Fibroblast of villous mesenchyme (primary cell): ENCODE measurements around the gene HRG. TPM values are rescaled to one million over a fixed set of nuclear protein-coding genes. Genes with fewer than 3 reads are reported as not detected.
"Not testable (repeated sequence)": the region's sequence is repeated elsewhere in the genome, so short reads cannot be mapped to it uniquely, and the experiment has no call there.

Experiments
- DNase-seq: peaks from one replicate; pipeline ENCODE4 v3.0.0-alpha.2; 2010; ENCODE audit warnings: low read depth
- H3K4me3 ChIP-seq: 2 replicates; pipeline ENCODE4 v1.5.1; 2011; ENCODE audit warnings: low read depth, mild to moderate bottlenecking, low read length
- total RNA-seq: library from RNA; depleted of rRNA; stranded (reverse); fragments of >200 nt; gene quantifications from 2 replicates; pipeline ENCODE4 v1.2.3, GENCODE V29; 2012
- TF ChIP-seq, protein P1 (sequence below): IDR thresholded peaks from 2 replicates; pipeline ENCODE4 v1.5.1; 2012; ENCODE audit warnings: low read depth, mild to moderate bottlenecking, low read length; ENCODE audit not compliant: insufficient read depth

HRG gene
- total RNA-seq, 1 donor, result not detected

DNA sequence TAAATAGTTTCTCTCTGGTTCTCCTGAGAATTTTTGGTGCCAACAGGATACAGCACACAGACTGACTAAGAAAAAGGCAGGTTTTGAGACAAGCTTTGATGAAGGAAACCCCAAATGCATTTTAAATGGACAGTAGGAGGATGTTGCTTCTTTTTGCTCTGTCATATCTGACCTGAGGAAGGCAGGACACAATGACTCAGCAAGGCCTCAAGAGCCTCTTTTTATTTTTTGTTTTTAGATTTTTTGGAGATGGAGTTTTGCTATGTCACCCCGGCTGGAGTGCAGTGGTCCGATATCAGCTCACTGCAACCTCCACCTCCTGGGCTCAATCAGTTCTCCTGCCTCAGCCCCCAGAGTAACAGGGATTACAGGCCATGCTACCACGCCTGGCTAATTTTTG lies 34.5 kb downstream of the HRG start:
- TF ChIP-seq, protein P1, sequence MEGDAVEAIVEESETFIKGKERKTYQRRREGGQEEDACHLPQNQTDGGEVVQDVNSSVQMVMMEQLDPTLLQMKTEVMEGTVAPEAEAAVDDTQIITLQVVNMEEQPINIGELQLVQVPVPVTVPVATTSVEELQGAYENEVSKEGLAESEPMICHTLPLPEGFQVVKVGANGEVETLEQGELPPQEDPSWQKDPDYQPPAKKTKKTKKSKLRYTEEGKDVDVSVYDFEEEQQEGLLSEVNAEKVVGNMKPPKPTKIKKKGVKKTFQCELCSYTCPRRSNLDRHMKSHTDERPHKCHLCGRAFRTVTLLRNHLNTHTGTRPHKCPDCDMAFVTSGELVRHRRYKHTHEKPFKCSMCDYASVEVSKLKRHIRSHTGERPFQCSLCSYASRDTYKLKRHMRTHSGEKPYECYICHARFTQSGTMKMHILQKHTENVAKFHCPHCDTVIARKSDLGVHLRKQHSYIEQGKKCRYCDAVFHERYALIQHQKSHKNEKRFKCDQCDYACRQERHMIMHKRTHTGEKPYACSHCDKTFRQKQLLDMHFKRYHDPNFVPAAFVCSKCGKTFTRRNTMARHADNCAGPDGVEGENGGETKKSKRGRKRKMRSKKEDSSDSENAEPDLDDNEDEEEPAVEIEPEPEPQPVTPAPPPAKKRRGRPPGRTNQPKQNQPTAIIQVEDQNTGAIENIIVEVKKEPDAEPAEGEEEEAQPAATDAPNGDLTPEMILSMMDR, result no peak
- no peak for DNase-seq
- H3K4me3 ChIP-seq, result no peak overlapping the region

DNA sequence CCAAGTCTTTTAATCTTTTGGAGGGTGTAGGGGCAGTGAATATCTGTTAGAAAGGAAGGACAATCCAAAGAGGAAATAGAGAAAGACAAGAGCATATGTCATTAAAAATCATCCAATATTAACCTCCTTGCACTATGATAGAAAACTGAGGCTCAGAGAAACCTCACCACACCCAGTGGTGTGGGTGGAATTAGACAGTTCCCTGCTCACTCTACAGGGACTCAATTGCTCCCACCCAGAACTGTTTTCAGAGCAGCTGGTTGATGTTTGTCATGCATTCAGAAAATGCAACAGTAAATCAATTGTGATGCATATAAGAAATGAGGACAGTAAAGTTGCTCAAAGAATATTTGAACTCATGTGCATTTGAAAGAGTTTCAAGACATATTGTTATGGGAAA lies 36.6 kb downstream of the HRG start:
- not testable (repeated sequence) for DNase-seq, H3K4me3 ChIP-seq

GRCh38 chr3:186705882-186706780 lies 40.3 kb downstream of the HRG start:
- TF ChIP-seq, protein P1, result no peak
- DNase-seq, result no peak

GRCh38 chr3:186708983-186709679 lies 43.3 kb downstream of the HRG start:
- H3K4me3 ChIP-seq, result no peak overlapping the region
- TF ChIP-seq, protein P1, result no peak
- DNase-seq, result no peak

More at GRCh38 chr3:186705882-186706780, 40.3 kb downstream of the HRG start:
- H3K4me3 ChIP-seq, result no peak overlapping the region

DNA sequence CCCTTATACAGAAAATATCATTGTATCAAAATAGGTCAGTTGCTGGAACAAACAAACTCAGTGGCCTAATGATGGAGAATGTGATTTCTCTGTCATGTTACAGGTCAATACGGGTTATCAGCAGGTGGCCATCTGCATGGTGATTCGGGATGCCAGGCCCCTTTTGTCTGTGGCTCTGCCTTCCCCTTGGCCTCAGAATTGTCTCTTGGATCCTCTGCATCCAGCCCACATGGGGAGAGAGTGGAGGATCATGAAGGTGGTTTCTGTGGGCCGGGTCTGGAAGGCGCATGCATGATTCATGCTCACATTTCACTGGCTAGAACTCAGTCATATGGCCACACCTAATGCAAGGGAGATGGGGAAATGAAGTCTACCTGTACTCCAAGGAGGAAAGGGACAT lies 44.9 kb downstream of the HRG start:
- not testable (repeated sequence) for DNase-seq

DNA sequence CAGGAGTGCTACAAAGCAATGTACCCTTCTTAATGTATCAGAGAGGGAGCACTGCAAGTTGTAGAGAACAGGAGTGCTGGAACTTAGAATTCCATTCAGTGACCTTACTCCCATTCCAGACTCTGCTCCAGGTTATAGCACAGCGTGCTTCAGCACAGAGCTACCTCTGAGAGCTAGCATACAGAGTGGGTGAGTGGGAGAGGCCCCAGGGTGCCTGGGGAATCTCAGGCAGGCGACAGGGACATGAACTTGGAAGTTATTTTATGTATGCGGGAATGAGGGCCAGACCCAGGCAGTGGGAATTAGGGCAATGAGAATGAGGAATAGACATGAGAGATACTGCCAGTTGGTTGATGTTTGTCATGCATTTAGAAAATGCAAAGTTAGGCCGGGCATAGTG lies 47.7 kb downstream of the HRG start:
- no peak for DNase-seq
- TF ChIP-seq, protein P1, result no peak
- no peak overlapping the region for H3K4me3 ChIP-seq

More for the DNA sequence above, 44.9 kb downstream of the HRG start:
- H3K4me3 ChIP-seq, result not testable (repeated sequence)

DNA sequence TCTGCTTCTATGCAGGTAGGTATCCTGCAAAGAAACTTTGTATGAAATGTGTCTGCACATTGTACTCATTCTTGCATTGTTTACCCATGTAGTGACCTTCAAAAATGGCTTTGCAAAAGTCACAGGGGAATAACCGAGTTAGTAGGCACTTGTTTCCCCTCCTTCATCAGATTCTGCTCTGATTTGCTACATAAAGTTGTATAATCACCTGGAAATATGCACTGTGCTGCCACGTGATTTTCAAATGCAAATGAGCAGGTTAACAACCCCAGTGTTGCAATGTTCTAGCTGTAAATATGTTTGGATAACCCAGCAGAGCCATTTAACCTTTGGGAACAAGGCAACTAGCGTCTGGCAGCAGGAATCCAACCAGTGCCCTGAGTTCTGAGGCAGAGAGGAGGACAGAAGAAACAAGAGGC lies 51.2 kb downstream of the HRG start, which contains the start of gene KNG1:
Gene KNG1, plus strand, starts transcription at position 321 of the 419 bp plus-strand sequence. CDS start 184 bp downstream, outside the sequence.
- TF ChIP-seq, protein P1, result no peak
- no peak within 1 kb of the TSS for H3K4me3 ChIP-seq
- no peak for DNase-seq
